BE2C (cell line): Measurements from ENCODE around the gene ANO6.

Source experiments
- DNase-seq: peaks from one replicate; pipeline ENCODE4 v3.0.0-alpha.2; 2020
- H3K27me3 ChIP-seq: fragments of 250-450 bp; sonication (Bioruptor Pico); 2 replicates; pipeline ENCODE4 v1.5.1; 2020; ENCODE audit warnings: mild to moderate bottlenecking
- H3K36me3 ChIP-seq: fragments of 250-450 bp; sonication (Bioruptor Pico); 2 replicates; pipeline ENCODE4 v1.5.1; 2020; ENCODE audit warnings: mild to moderate bottlenecking
- H3K4me1 ChIP-seq: fragments of 250-450 bp; sonication (Bioruptor Pico); 2 replicates; pipeline ENCODE4 v1.5.1; 2020
- H3K4me3 ChIP-seq: 2 replicates; pipeline ENCODE4 v1.5.1; 2011; ENCODE audit warnings: low read depth, low read length
- H3K9me3 ChIP-seq: fragments of 250-450 bp; sonication (Bioruptor Pico); 2 replicates; pipeline ENCODE4 v1.5.1; 2020
- CTCF ChIP-seq: IDR thresholded peaks from 2 replicates; pipeline ENCODE4 v1.5.1; 2012; ENCODE audit warnings: mild to moderate bottlenecking, low read depth, low read length

Gene ANO6

GRCh38 chr12:45348311-45348710 is 132.4 kb downstream of the ANO6 start:
- Histone ChIP-seq H3K4me1 (peaks cover 5% of the 10 kb centered on the region), H3K36me3 (peaks cover 56% of the 10 kb centered on the region)

GRCh38 chr12:45348986-45349385 is 133.1 kb downstream of the ANO6 start:
- Histone ChIP-seq H3K4me1 (no peaks in the 10 kb centered on the region), H3K4me3 (no peak overlapping the region), H3K27me3 (no peaks in the 10 kb centered on the region), H3K9me3 (no peaks in the 10 kb centered on the region), H3K36me3 (peaks cover 57% of the 10 kb centered on the region)
- TF ChIP-seq CTCF = no peak
- DNase-seq = no peak

More at GRCh38 chr12:45348311-45348710, 132.4 kb downstream of the ANO6 start:
- no peak for TF ChIP-seq CTCF
- H3K4me3 ChIP-seq = no peak overlapping the region
- H3K27me3 ChIP-seq = no peaks in the 10 kb centered on the region
- no peak for DNase-seq
- H3K9me3 ChIP-seq = no peaks in the 10 kb centered on the region

GRCh38 chr12:45349916-45350315 is 134.0 kb downstream of the ANO6 start:
- Histone ChIP-seq H3K4me1 (no peaks in the 10 kb centered on the region), H3K4me3 (no peak overlapping the region), H3K9me3 (no peaks in the 10 kb centered on the region), H3K36me3 (peaks cover 62% of the 10 kb centered on the region), H3K27me3 (no peaks in the 10 kb centered on the region)
- no peak for TF ChIP-seq CTCF
- DNase-seq = no peak

- H3K9me3 ChIP-seq = no peaks in the 10 kb centered on the region
- H3K4me1 ChIP-seq = 0 out of 2 replicates have a peak, but pooled peaks cover 3% of the 10 kb centered on the region
- no peak overlapping the region for H3K4me3 ChIP-seq
- TF ChIP-seq CTCF = no peak
- peak; percentile 28 for DNase-seq
- no peaks in the 10 kb centered on the region for H3K27me3 ChIP-seq
- peaks cover 66% of the 10 kb centered on the region for H3K36me3 ChIP-seq
These were observed 135.0 kb downstream of the ANO6 start for GRCh38 chr12:45350861-45351260.

GRCh38 chr12:45351921-45352670 is 136.2 kb downstream of the ANO6 start:
- Histone ChIP-seq H3K27me3 (no peaks in the 10 kb centered on the region), H3K4me3 (no peak overlapping the region), H3K36me3 (peaks cover 59% of the 10 kb centered on the region), H3K4me1 (0 out of 2 replicates have a peak, but pooled peaks cover 3% of the 10 kb centered on the region), H3K9me3 (no peaks in the 10 kb centered on the region)
- TF ChIP-seq CTCF = no peak
- no peak for DNase-seq

- Histone ChIP-seq H3K36me3 (peaks cover 48% of the 10 kb centered on the region), H3K27me3 (no peaks in the 10 kb centered on the region), H3K9me3 (no peaks in the 10 kb centered on the region), H3K4me1 (0 out of 2 replicates have a peak, but pooled peaks cover 7% of the 10 kb centered on the region), H3K4me3 (no peak overlapping the region)
- no peak for DNase-seq
- no peak for TF ChIP-seq CTCF
These were observed 138.0 kb downstream of the ANO6 start for GRCh38 chr12:45353944-45354343.
